Activated CD4-positive, alpha-beta memory T cell treated with anti-CD3 and anti-CD28 coated beads, Interleukin-2, amount 10 ng/mL, durations not matched to agents 7 days and 5 days (primary cell): Measurements from ENCODE around the gene ME3. TPM values are rescaled to one million over a fixed set of nuclear protein-coding genes. Genes with fewer than 3 reads are reported as not detected.

Experiments
- CTCF ChIA-PET: fragments of 350-600 bp; sonication (Branson Sonifier 250); formaldehyde crosslinking; loops from one replicate; lab custom pipeline; 2021; ENCODE audit warnings: antibody characterized with exemption, inconsistent platforms; lab: Charles Lee
- POLR2A ChIA-PET: fragments of 350-600 bp; sonication (Branson Sonifier 250); formaldehyde crosslinking; loops from one replicate; lab custom pipeline; 2021; ENCODE audit warnings: antibody characterized with exemption; lab: Charles Lee
- DNase-seq: peaks from one replicate; pipeline ENCODE4 v3.0.0-alpha.2; 2020
- H3K27ac Mint-ChIP-seq: one replicate; pipeline ENCODE4 v1.8.0; 2021; ENCODE audit warnings: mild to moderate bottlenecking, mixed read lengths
- H3K27me3 Mint-ChIP-seq: one replicate; pipeline ENCODE4 v1.8.0; 2021; ENCODE audit warnings: mixed read lengths
- H3K36me3 Mint-ChIP-seq: one replicate; pipeline ENCODE4 v1.8.0; 2021; ENCODE audit warnings: low read depth, mixed read lengths
- H3K4me1 Mint-ChIP-seq: one replicate; pipeline ENCODE4 v1.8.0; 2021; ENCODE audit warnings: mixed read lengths
- H3K4me3 Mint-ChIP-seq: one replicate; pipeline ENCODE4 v1.8.0; 2021; ENCODE audit warnings: mild to moderate bottlenecking, mixed read lengths
- H3K9me3 Mint-ChIP-seq: one replicate; pipeline ENCODE4 v1.8.0; 2021; ENCODE audit warnings: mixed read lengths
- total RNA-seq, 2 experiments: library from RNA; stranded (reverse); gene quantifications; one replicate each; pipeline ENCODE4 v1.2.3, GENCODE V29; 2021

ME3 gene
- total RNA-seq, 2 experiments from 2014 or later: 0.83 to 0.93 TPM

- H3K27me3 Mint-ChIP-seq: peaks cover 5% of the 10 kb centered on the region
- DNase-seq: no peak
- no peak overlapping the region for H3K4me3 Mint-ChIP-seq
- H3K27ac Mint-ChIP-seq: no peak overlapping the region
- no peaks in the 10 kb centered on the region for H3K9me3 Mint-ChIP-seq
- peaks cover 10% of the 10 kb centered on the region for H3K4me1 Mint-ChIP-seq
- H3K36me3 Mint-ChIP-seq: no peaks in the 10 kb centered on the region
- ChIA-PET POLR2A (no interaction called here), CTCF (no interaction called here)
Measured at GRCh38 chr11:86686531-86686930, 14.1 kb upstream of the ME3 start.

GRCh38 chr11:86681483-86681756, 9.0 kb upstream of the ME3 start:
- ChIA-PET CTCF (interaction anchor here (1.7 kb wide), 1 partner anchor 13 kb away, joined by 7 read pairs; no protein-coding TSS in a partner anchor), POLR2A (no interaction called here)
- DNase-seq: no peak
- peaks cover 12% of the 10 kb centered on the region for H3K27me3 Mint-ChIP-seq
- no peaks in the 10 kb centered on the region for H3K4me1 Mint-ChIP-seq
- H3K9me3 Mint-ChIP-seq: no peaks in the 10 kb centered on the region
- no peak overlapping the region for H3K4me3 Mint-ChIP-seq
- no peaks in the 10 kb centered on the region for H3K36me3 Mint-ChIP-seq
- H3K27ac Mint-ChIP-seq: no peak overlapping the region

- Mint-ChIP-seq H3K36me3 (no peaks in the 10 kb centered on the region), H3K9me3 (no peaks in the 10 kb centered on the region), H3K4me1 (no peaks in the 10 kb centered on the region), H3K27me3 (peaks cover 15% of the 10 kb centered on the region), H3K4me3 (no peak overlapping the region), H3K27ac (no peak overlapping the region)
- ChIA-PET CTCF (interaction anchor here (0.6 to 1.7 kb wide), 2 partner anchors 13 to 1107 kb away, joined by 3 to 7 read pairs; no protein-coding TSS in a partner anchor), POLR2A (no interaction called here)
- DNase-seq: no peak
Measured at GRCh38 chr11:86680716-86681482, 8.5 kb upstream of the ME3 start.

GRCh38 chr11:86678823-86679222, 6.4 kb upstream of the ME3 start:
- no peak for DNase-seq
- Mint-ChIP-seq H3K4me3 (no peak overlapping the region), H3K4me1 (no peaks in the 10 kb centered on the region), H3K36me3 (no peaks in the 10 kb centered on the region), H3K27me3 (peaks cover 23% of the 10 kb centered on the region), H3K9me3 (no peaks in the 10 kb centered on the region), H3K27ac (no peak overlapping the region)
- CTCF ChIA-PET: interaction anchor here (0.8 to 1.2 kb wide), 3 partner anchors 12 to 824 kb away, joined by 3 read pairs; partner anchors contain the start of gene CCDC83
- POLR2A ChIA-PET: no interaction called here

GRCh38 chr11:86678296-86678695, 5.9 kb upstream of the ME3 start:
- ChIA-PET POLR2A (no interaction called here), CTCF (interaction anchor here (0.8 to 1.2 kb wide), 2 partner anchors 13 to 823 kb away, joined by 3 read pairs; partner anchors contain the start of gene CCDC83)
- H3K27ac Mint-ChIP-seq: no peak overlapping the region
- no peaks in the 10 kb centered on the region for H3K36me3 Mint-ChIP-seq
- no peaks in the 10 kb centered on the region for H3K9me3 Mint-ChIP-seq
- no peak for DNase-seq
- peaks cover 26% of the 10 kb centered on the region for H3K27me3 Mint-ChIP-seq
- no peaks in the 10 kb centered on the region for H3K4me1 Mint-ChIP-seq
- H3K4me3 Mint-ChIP-seq: no peak overlapping the region

- Mint-ChIP-seq H3K27me3 (peaks cover 32% of the 10 kb centered on the region), H3K27ac (no peak overlapping the region), H3K36me3 (no peaks in the 10 kb centered on the region), H3K4me1 (peaks cover 5% of the 10 kb centered on the region), H3K4me3 (no peak overlapping the region), H3K9me3 (no peaks in the 10 kb centered on the region)
- ChIA-PET CTCF (interaction anchor here (0.9 to 1.0 kb wide), 2 partner anchors 15 to 83 kb away, joined by 3 read pairs; no protein-coding TSS in a partner anchor), POLR2A (no interaction called here)
- no peak for DNase-seq
Measured at GRCh38 chr11:86676533-86677154, 4.2 kb upstream of the ME3 start.

GRCh38 chr11:86676010-86676409, 3.6 kb upstream of the ME3 start:
- ChIA-PET CTCF (interaction anchor here (0.9 to 1.0 kb wide), 2 partner anchors 15 to 83 kb away, joined by 3 read pairs; no protein-coding TSS in a partner anchor), POLR2A (no interaction called here)
- Mint-ChIP-seq H3K4me1 (peaks cover 10% of the 10 kb centered on the region), H3K27ac (no peak overlapping the region), H3K4me3 (no peak overlapping the region), H3K36me3 (no peaks in the 10 kb centered on the region), H3K27me3 (peaks cover 38% of the 10 kb centered on the region), H3K9me3 (no peaks in the 10 kb centered on the region)
- DNase-seq: no peak

GRCh38 chr11:86675017-86675416, 2.6 kb upstream of the ME3 start:
- Mint-ChIP-seq H3K27me3 (peaks cover 48% of the 10 kb centered on the region), H3K9me3 (no peaks in the 10 kb centered on the region), H3K36me3 (no peaks in the 10 kb centered on the region), H3K4me1 (peaks cover 10% of the 10 kb centered on the region), H3K4me3 (no peak overlapping the region), H3K27ac (no peak overlapping the region)
- CTCF ChIA-PET: no interaction called here
- POLR2A ChIA-PET: no interaction called here
- DNase-seq: no peak

GRCh38 chr11:86673872-86674750, 1.7 kb upstream of the ME3 start:
- no peaks in the 10 kb centered on the region for H3K36me3 Mint-ChIP-seq
- no peak overlapping the region for H3K4me3 Mint-ChIP-seq
- H3K9me3 Mint-ChIP-seq: no peaks in the 10 kb centered on the region
- peaks cover 10% of the 10 kb centered on the region for H3K4me1 Mint-ChIP-seq
- peaks cover 57% of the 10 kb centered on the region for H3K27me3 Mint-ChIP-seq
- ChIA-PET POLR2A (no interaction called here), CTCF (no interaction called here)
- no peak overlapping the region for H3K27ac Mint-ChIP-seq
- no peak for DNase-seq

- Mint-ChIP-seq H3K27ac (no peak overlapping the region), H3K9me3 (no peaks in the 10 kb centered on the region), H3K4me1 (peaks cover 10% of the 10 kb centered on the region), H3K4me3 (peak overlapping the region; percentile 40), H3K36me3 (no peaks in the 10 kb centered on the region), H3K27me3 (peaks cover 63% of the 10 kb centered on the region)
- ChIA-PET POLR2A (interaction anchor here (1.0 kb wide), 1 partner anchor 133 kb away, joined by 3 read pairs; no protein-coding TSS in a partner anchor), CTCF (interaction anchor here (0.8 kb wide), 1 partner anchor 11 kb away, joined by 3 read pairs; no protein-coding TSS in a partner anchor)
- DNase-seq: no peak
Measured at GRCh38 chr11:86673055-86673843, 833 bp upstream of the ME3 start.

- peaks cover 69% of the 10 kb centered on the region for H3K27me3 Mint-ChIP-seq
- no peak for DNase-seq
- CTCF ChIA-PET: interaction anchor here (1.5 kb wide), 1 partner anchor 63 kb away, joined by 3 read pairs; no protein-coding TSS in a partner anchor
- POLR2A ChIA-PET: no interaction called here
- peak overlapping the region; percentile 70 for H3K4me3 Mint-ChIP-seq
- no peak overlapping the region for H3K27ac Mint-ChIP-seq
- no peaks in the 10 kb centered on the region for H3K36me3 Mint-ChIP-seq
- peaks cover 10% of the 10 kb centered on the region for H3K4me1 Mint-ChIP-seq
- H3K9me3 Mint-ChIP-seq: no peaks in the 10 kb centered on the region
Measured at GRCh38 chr11:86671531-86672006, 847 bp downstream of the ME3 start.

GRCh38 chr11:86670911-86671310, 1.5 kb downstream of the ME3 start:
- Mint-ChIP-seq H3K27ac (no peak overlapping the region), H3K9me3 (no peaks in the 10 kb centered on the region), H3K27me3 (peaks cover 67% of the 10 kb centered on the region), H3K4me1 (peaks cover 10% of the 10 kb centered on the region), H3K36me3 (no peaks in the 10 kb centered on the region), H3K4me3 (no peak overlapping the region)
- POLR2A ChIA-PET: no interaction called here
- no peak for DNase-seq
- CTCF ChIA-PET: interaction anchor here (1.2 to 1.5 kb wide), 2 partner anchors 12 to 63 kb away, joined by 3 read pairs; no protein-coding TSS in a partner anchor
